K562 (cell line): ENCODE measurements around the gene TANGO6. TPM values are rescaled to one million over a fixed set of nuclear protein-coding genes. Genes with fewer than 3 reads are reported as not detected.

Experiments
- ATAC-seq: fragments of 200-7000 bp; cut with Tn5 transposase; 3 replicates; pipeline ENCODE4 v1.9.1; 2020; ENCODE audit warnings: moderate library complexity
- BruUV-seq: library from RNA; stranded (reverse); fragments of 400-500 nt; replicated peaks from 2 replicates; lab custom pipeline; 2021; lab: Mats Ljungman, UMichigan
- CTCF ChIA-PET: fragments of 300-600 bp; formaldehyde crosslinking; extraction: SDS; loops from one replicate; lab custom pipeline; 2021; ENCODE audit warnings: low intra/inter-chr PET ratio; lab: Yijun Ruan, JAX
- POLR2A ChIA-PET: fragments of 300-600, 350-650 bp; sonication (Branson Sonifier 250); formaldehyde crosslinking; extraction: SDS; loops from one replicate; lab custom pipeline; 2021; ENCODE audit warnings: antibody characterized with exemption, inconsistent platforms; lab: Yijun Ruan, JAX
- DNase-seq, 4 experiments: peaks; one replicate each; pipeline versions ENCODE4 v3.0.0 to v3.0.0-alpha.2; 2011 to 2018; ENCODE audit warnings: low spot score in 3 of 4, mixed read lengths in 3 of 4; ENCODE audit errors: extremely low read depth in 1 of 4
- FAIRE-seq: peaks from 2 replicates; lab custom pipeline; 2011; peaks lifted over from hg19 to GRCh38; lab: Jason Lieb, UNC
- H2AFZ ChIP-seq: 2 replicates; pipeline ENCODE4 v1.6.0; 2011; ENCODE audit warnings: low read depth, low read length, control low read depth, inconsistent platforms
- H3K27ac ChIP-seq: fragments of 200-600 bp; 3 replicates; pipeline ENCODE4 v1.8.0; 2011; ENCODE audit warnings: low read depth, mild to moderate bottlenecking, control low read depth, inconsistent platforms, low read length, moderate library complexity, mixed read lengths; ENCODE audit errors: extremely low read depth
- H3K27me3 ChIP-seq, 2 experiments: fragments of 300-600 bp in 1 of 2; 2 replicates in 1 of 2; 3 replicates in 1 of 2; pipeline versions ENCODE4 v1.6.0 to v1.8.0; 2011; ENCODE audit warnings: inconsistent platforms in 2 of 2, low read length in 2 of 2, mild to moderate bottlenecking in 1 of 2, mixed read lengths in 1 of 2, moderate library complexity in 1 of 2; ENCODE audit not compliant: control insufficient read depth in 2 of 2, insufficient read depth in 2 of 2
- H3K36me3 ChIP-seq: fragments of 300-600 bp; 3 replicates; pipeline ENCODE4 v1.8.0; 2011; ENCODE audit warnings: mild to moderate bottlenecking, low read length, inconsistent platforms; ENCODE audit not compliant: control insufficient read depth, insufficient read depth
- H3K4me1 ChIP-seq, 2 experiments: fragments of 200-600 bp in 1 of 2; replicated peaks in 1 of 2; 2 replicates in 1 of 2; 3 replicates in 1 of 2; pipeline versions ENCODE4 v1.5.1 to v1.8.0; 2011; ENCODE audit warnings: inconsistent platforms in 2 of 2, low read length in 2 of 2, mild to moderate bottlenecking in 1 of 2, mixed read lengths in 1 of 2, moderate library complexity in 1 of 2; ENCODE audit not compliant: control insufficient read depth in 2 of 2, insufficient read depth in 2 of 2
- H3K4me2 ChIP-seq: 2 replicates; pipeline ENCODE4 v1.6.1; 2011; ENCODE audit warnings: low read length, control low read depth, inconsistent platforms, mixed read lengths; ENCODE audit not compliant: insufficient read depth
- H3K4me3 ChIP-seq: fragments of 200-600 bp; sonication (generic), shearing (Covaris generic); 2 replicates; pipeline ENCODE4 v1.5.1; 2016; ENCODE audit warnings: control low read depth, inconsistent platforms
- H3K79me2 ChIP-seq: fragments of 200-600 bp; 3 replicates; pipeline ENCODE4 v1.8.0; 2011; ENCODE audit warnings: low read length, inconsistent platforms; ENCODE audit not compliant: control insufficient read depth, insufficient read depth
- H3K9ac ChIP-seq, 2 experiments: 2 replicates each; pipeline versions ENCODE4 v1.6.0 to v1.6.1; 2011; ENCODE audit warnings: low read depth in 2 of 2, low read length in 2 of 2, control low read depth in 1 of 2, inconsistent platforms in 1 of 2, mild to moderate bottlenecking in 1 of 2, mixed read lengths in 1 of 2; ENCODE audit not compliant: insufficient read depth in 1 of 2
- H3K9me1 ChIP-seq: one replicate; pipeline ENCODE4 v1.6.0; 2011; ENCODE audit warnings: inconsistent platforms, mild to moderate bottlenecking, low read length, moderate library complexity; ENCODE audit not compliant: control insufficient read depth, insufficient read depth
- H3K9me3 ChIP-seq: replicated peaks from 2 replicates; pipeline ENCODE4 v1.5.1; 2011; ENCODE audit warnings: low read depth, low read length, inconsistent platforms; ENCODE audit not compliant: control insufficient read depth, insufficient read depth
- H4K20me1 ChIP-seq: replicated peaks from 2 replicates; pipeline ENCODE4 v1.6.1; 2011; ENCODE audit warnings: low read length, inconsistent platforms, mixed read lengths; ENCODE audit not compliant: control insufficient read depth, insufficient read depth
- CEBPG ChIP-seq, 3 experiments: fragments of 200-800 bp in 1 of 3; sonication (Bioruptor generic) in 1 of 3; sonication (generic) in 1 of 3; formaldehyde crosslinking in 1 of 3; IDR thresholded peaks in 2 of 3; conservative IDR thresholded peaks in 1 of 3; 2 replicates each; pipeline versions ENCODE4 v1.6.1 to v1.8.0; 2016 to 2022; ENCODE audit warnings: missing compliant biosample characterization in 2 of 3, missing genetic modification characterization in 2 of 3, mild to moderate bottlenecking in 1 of 3, missing genetic modification reagents in 1 of 3
- CREM ChIP-seq: IDR thresholded peaks from 2 replicates; pipeline ENCODE4 v1.6.1; 2014; ENCODE audit warnings: antibody characterized with exemption, low read depth
- FOXK1 ChIP-seq: sonication (generic); formaldehyde crosslinking; IDR thresholded peaks from 2 replicates; pipeline ENCODE4 v1.8.0; 2022; ENCODE audit warnings: missing genetic modification reagents, mild to moderate bottlenecking, borderline replicate concordance
- HMG20B ChIP-seq: fragments of 250-450 bp; sonication (Bioruptor Pico); IDR thresholded peaks from 2 replicates; pipeline ENCODE4 v1.5.0; 2021; ENCODE audit warnings: mild to moderate bottlenecking
- L3MBTL2 ChIP-seq: fragments of 450-650 bp; IDR thresholded peaks from 2 replicates; pipeline ENCODE4 v1.6.1; 2016; ENCODE audit warnings: mild to moderate bottlenecking, moderate library complexity
- MYNN ChIP-seq, 2 experiments: sonication (generic); formaldehyde crosslinking in 1 of 2; IDR thresholded peaks; 2 replicates each; pipeline versions ENCODE4 v1.5.0 to v1.6.1; 2016 to 2020; ENCODE audit warnings: antibody characterized with exemption in 1 of 2, missing genetic modification reagents in 1 of 2
- RB1 ChIP-seq: fragments of 450-650 bp; IDR thresholded peaks from 2 replicates; pipeline ENCODE4 v1.6.1; 2017; ENCODE audit warnings: low read depth, mild to moderate bottlenecking
- SIX5 ChIP-seq, 2 experiments: IDR thresholded peaks; 2 replicates each; pipeline ENCODE4 v1.6.1; 2011; ENCODE audit warnings: low read length in 2 of 2, borderline replicate concordance in 1 of 2, low read depth in 1 of 2, mild to moderate bottlenecking in 1 of 2, moderate library complexity in 1 of 2; ENCODE audit not compliant: insufficient read depth in 1 of 2
- SRSF3 ChIP-seq: fragments of 200-400 bp; formaldehyde crosslinking; IDR thresholded peaks from 2 replicates; pipeline ENCODE4 v1.6.1; 2016; ENCODE audit warnings: mild to moderate bottlenecking, low read length, moderate library complexity; ENCODE audit not compliant: insufficient read depth
- TCFL5 ChIP-seq: fragments of 250-450 bp; sonication (Bioruptor Pico); conservative IDR thresholded peaks from 2 replicates; pipeline ENCODE4 v1.6.1; 2021; ENCODE audit warnings: mild to moderate bottlenecking, moderate library complexity, matching md5 sums
- ZNF217 ChIP-seq: sonication (generic); formaldehyde crosslinking; IDR thresholded peaks from 2 replicates; pipeline ENCODE4 v1.8.0; 2022; ENCODE audit warnings: mild to moderate bottlenecking, missing genetic modification reagents
- WGBS: fragments of 100-300 bp; shearing (Covaris generic); methylation state at CpG from one replicate; pipeline ENCODE4 v1.1.6; 2016; ENCODE audit warnings: low coverage, mixed read lengths; ENCODE audit not compliant: insufficient coverage; ENCODE audit errors: missing lambda C conversion rate; 5-methylcytosine and 5-hydroxymethylcytosine counted together
- in situ Hi-C: fragments of 300-500 bp; cut with MboI; formaldehyde crosslinking; loops from 4 replicates; pipeline ENCODE4 v1.15.0; 2018; ENCODE audit warnings: inconsistent platforms, mixed read lengths
- intact Hi-C: fragments of 100-400 bp; cut with micrococcal nuclease; formaldehyde crosslinking; loops from 2 replicates; pipeline ENCODE4 v1.14.2; 2022
- polyA plus RNA-seq, 8 experiments: library from polyadenylated mRNA; depleted of rRNA in 4 of 8; stranded (reverse) in 5 of 8; unstranded in 3 of 8; fragments of >200 nt; fragmentation: Nextera tagmentation in 2 of 8; fragmentation: Illumina TruSeq in 1 of 8; extraction: Ambion mirVana in 2 of 8; extraction: Trizol in 1 of 8; gene quantifications; 2 replicates each; pipeline versions ENCODE4 v1.2.1 to v1.2.3, GENCODE V29; 2011 to 2014; ENCODE audit warnings: inconsistent platforms in 1 of 8, missing spikeins in 1 of 8
- total RNA-seq, 7 experiments: library from RNA; depleted of rRNA in 6 of 7; stranded (reverse); fragments of >200 nt in 6 of 7; fragmentation: Illumina TruSeq in 2 of 7; extraction: Trizol in 2 of 7; gene quantifications; 2 replicates each; pipeline versions ENCODE4 v1.2.1 to v1.2.3, GENCODE V29; 2011 to 2021; ENCODE audit warnings: low replicate concordance in 1 of 7
- TF ChIP-seq, protein P1 (sequence below): fragments of 450-650 bp; IDR thresholded peaks from one replicate; pipeline ENCODE4 v1.6.1; 2018; ENCODE audit warnings: mild to moderate bottlenecking, moderate library complexity; ENCODE audit not compliant: partially characterized antibody

Gene TANGO6
- total and polyA plus RNA-seq, 9 of the 15 experiments (the other 6 are each of a cell fraction or from before 2014, with no cell fraction given) = 1.6 to 15.2 (median 9.6) TPM

DNA sequence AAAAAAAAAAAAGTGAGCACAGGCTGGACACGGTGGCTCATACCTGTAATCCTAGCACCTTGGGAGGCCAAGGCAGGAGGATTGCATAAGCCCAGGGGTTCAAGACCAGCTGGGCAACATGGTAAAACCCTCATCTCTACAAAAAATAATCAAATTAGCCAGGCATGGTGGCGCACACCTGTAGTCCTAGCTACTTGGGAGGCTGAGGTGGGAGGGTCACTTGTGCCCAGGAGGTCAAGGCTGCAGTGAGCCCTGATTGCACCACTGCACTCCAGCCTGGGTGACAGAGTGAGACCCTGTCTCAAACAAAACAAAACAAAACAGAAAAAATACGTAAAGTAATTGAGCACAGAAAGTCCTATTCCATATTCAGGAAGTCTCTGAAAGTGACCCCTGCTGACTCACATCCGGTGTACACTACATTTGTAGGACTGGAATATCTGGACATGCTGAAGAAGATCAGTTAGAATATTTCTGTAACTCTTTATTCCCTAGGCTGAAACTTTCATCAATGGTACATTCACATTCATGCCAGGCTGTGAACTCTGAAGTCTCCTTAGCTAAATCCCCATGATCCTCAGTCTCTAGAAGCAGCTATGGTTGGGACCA, 196.1 kb downstream of the TANGO6 start:
- Histone ChIP-seq H3K4me3 (no peak overlapping the region), H3K9me1 (no peaks in the 10 kb centered on the region), H3K4me1 (no peaks in the 10 kb centered on the region), H3K9me3 (no peaks in the 10 kb centered on the region), H3K36me3 (peaks cover 6% of the 10 kb centered on the region; the same call in 1 of the 3 replicates), H3K27me3 (no peaks in the 10 kb centered on the region), H3K9ac (no peak overlapping the region), H3K4me2 (no peak overlapping the region), H4K20me1 (no peaks in the 10 kb centered on the region), H3K79me2 (no peaks in the 10 kb centered on the region), H2AFZ (no peak overlapping the region), H3K27ac (no peak overlapping the region)
- no TSS peak for BruUV-seq
- intact Hi-C loops = no loop called here
- ChIA-PET POLR2A (interaction anchor here (0.6 kb wide), 1 partner anchor 24 kb away, joined by 3 read pairs; no protein-coding TSS in a partner anchor), CTCF (no interaction called here)
- ATAC-seq (no peak), FAIRE-seq (no peak), DNase-seq (no peak)
- WGBS = 71% methylated on average over 3 of the region's 4 CpGs
- TF ChIP-seq, protein P1, sequence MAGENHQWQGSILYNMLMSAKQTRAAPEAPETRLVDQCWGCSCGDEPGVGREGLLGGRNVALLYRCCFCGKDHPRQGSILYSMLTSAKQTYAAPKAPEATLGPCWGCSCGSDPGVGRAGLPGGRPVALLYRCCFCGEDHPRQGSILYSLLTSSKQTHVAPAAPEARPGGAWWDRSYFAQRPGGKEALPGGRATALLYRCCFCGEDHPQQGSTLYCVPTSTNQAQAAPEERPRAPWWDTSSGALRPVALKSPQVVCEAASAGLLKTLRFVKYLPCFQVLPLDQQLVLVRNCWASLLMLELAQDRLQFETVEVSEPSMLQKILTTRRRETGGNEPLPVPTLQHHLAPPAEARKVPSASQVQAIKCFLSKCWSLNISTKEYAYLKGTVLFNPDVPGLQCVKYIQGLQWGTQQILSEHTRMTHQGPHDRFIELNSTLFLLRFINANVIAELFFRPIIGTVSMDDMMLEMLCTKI = no peak
- TF ChIP-seq FOXK1 = no peak
- no peak for TF ChIP-seq HMG20B (CRISPR knock-in tag)
- no peak for TF ChIP-seq CREM
- no peak for TF ChIP-seq RB1
- TF ChIP-seq ZNF217 (CRISPR knock-in tag) = no peak
- no peak for TF ChIP-seq MYNN (IDR thresholded peaks at IDR 0.05)
- no peak for TF ChIP-seq MYNN (CRISPR knock-in tag; IDR thresholded peaks at IDR 0.05)
- no peak for TF ChIP-seq L3MBTL2
- no peak for TF ChIP-seq SIX5 (IDR thresholded peaks at IDR 0.05; ENCODE audit: borderline replicate concordance in 1 of 2, insufficient read depth in 1 of 2, low read depth in 1 of 2, low read length in 2 of 2)
- TF ChIP-seq CEBPG (CRISPR knock-in tag; IDR thresholded peaks at IDR 0.05) = no peak
- TF ChIP-seq CEBPG (tag; conservative IDR thresholded peaks at IDR 0.05 in 1 of 2, IDR thresholded peaks at IDR 0.05 in 1 of 2) = no peak
- no peak for TF ChIP-seq TCFL5 (CRISPR knock-in tag)
- no peak for TF ChIP-seq SRSF3
- in situ Hi-C loops = no loop called here
